ENCODE data around the gene ALDH16A1.
"Not testable (repeated sequence)": the region's sequence is repeated elsewhere in the genome, so short reads cannot be mapped to it uniquely, and the experiment has no call there.

- TF ChIP-seq CTCF (IDR thresholded peaks at IDR 0.05; ENCODE audit: low read depth, low read length, poor library complexity, severe bottlenecking); EZH2phosphoT487 (IDR thresholded peaks at IDR 0.05; ENCODE audit: borderline replicate concordance, low read length): not testable (repeated sequence)
Observed at GRCh38 chr19:49473501-49473867, 20.5 kb downstream of the ALDH16A1 start.

All from DOHH2 (cell line).